ENCODE results near the gene LMNA.

LMNA gene

GRCh38 chr1:156099282-156099681 lies 15.2 kb upstream of the LMNA start:
- Histone ChIP-seq H3K4me1 (ENCODE audit: control insufficient read depth, insufficient read depth, low read length) (peaks cover 48% of the 10 kb centered on the region), H3K9me3 (ENCODE audit: control insufficient read depth, low read length) (no peaks in the 10 kb centered on the region), H3K27me3 (replicated peaks; ENCODE audit: control insufficient read depth, insufficient read depth, low read length) (no peaks in the 10 kb centered on the region), H3K4me3 (ENCODE audit: low read length) (no peak overlapping the region), H3K9ac (ENCODE audit: low read length) (no peak overlapping the region), H3K36me3 (ENCODE audit: control insufficient read depth, insufficient read depth, low read length, severe bottlenecking) (no peaks in the 10 kb centered on the region)
- DNase-seq (ENCODE audit: low read depth): no peak

DNA sequence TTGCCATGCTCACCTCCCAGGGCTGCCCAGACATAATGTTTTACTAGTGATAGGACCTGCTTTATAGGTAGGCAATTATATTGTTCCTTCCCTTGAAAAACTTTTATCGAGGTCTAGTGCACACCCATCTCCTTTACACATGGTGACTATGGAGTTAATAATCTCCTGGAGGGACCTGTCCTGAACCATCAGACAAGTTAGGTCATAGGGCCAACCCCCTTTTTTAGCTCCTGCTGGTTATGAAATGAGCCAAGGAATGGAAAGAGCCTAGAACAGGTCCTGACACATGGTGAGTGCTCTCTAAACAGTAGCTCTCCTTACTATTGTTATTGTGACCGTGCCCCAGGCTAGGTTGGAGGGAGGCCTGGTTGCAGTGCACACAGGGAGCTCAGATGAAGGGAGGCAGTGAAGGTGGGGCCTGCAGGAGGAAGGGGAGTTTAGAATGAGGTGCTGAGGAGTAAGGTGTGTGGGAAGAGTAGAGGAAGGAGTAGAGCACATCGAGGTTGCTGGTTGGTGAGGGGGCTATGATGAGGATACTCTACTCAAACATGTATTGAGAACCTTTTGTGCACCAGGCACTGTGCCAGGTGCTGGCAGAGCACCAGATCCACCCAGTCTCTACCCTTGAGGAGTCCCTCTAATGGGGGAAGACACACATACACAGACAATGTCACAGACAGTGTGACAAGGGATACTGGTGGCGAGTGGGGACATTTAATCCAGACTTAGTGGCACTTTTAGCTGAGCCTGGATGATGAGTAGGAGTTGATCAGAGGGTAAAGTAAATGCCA lies 14.1 kb upstream of the LMNA start:
- Histone ChIP-seq H3K36me3 (ENCODE audit: control insufficient read depth, insufficient read depth, low read length, severe bottlenecking) (no peaks in the 10 kb centered on the region), H3K4me3 (ENCODE audit: low read length) (no peak overlapping the region), H3K9me3 (ENCODE audit: control insufficient read depth, low read length) (no peaks in the 10 kb centered on the region), H3K9ac (ENCODE audit: low read length) (no peak overlapping the region), H3K4me1 (ENCODE audit: control insufficient read depth, insufficient read depth, low read length) (peaks cover 59% of the 10 kb centered on the region), H3K27me3 (replicated peaks; ENCODE audit: control insufficient read depth, insufficient read depth, low read length) (no peaks in the 10 kb centered on the region)
- no peak for DNase-seq (ENCODE audit: low read depth)

DNA sequence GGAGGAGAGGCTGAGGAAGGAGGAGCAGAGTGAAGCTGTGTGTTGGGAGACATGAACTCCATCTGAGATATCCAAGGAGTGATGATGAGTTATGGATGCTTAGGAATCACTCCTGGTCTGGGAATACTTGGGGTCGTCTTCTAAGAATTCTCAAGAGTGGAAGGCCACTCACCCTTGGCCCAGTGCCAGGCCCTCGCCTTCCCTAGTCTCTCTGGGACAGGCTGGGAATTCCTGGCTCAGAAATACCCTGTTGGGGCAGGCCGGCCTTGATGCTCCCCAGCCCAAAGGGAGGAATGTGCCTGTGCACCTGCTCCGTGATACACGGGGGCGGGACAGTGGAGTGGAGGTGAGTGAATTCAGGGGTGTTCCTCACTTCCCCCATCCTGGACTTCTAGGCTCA lies 12.6 kb upstream of the LMNA start:
- H3K4me3 ChIP-seq (ENCODE audit: low read length): no peak overlapping the region
- peaks cover 61% of the 10 kb centered on the region for H3K4me1 ChIP-seq (ENCODE audit: control insufficient read depth, insufficient read depth, low read length)
- DNase-seq (ENCODE audit: low read depth): no peak
- no peaks in the 10 kb centered on the region for H3K36me3 ChIP-seq (ENCODE audit: control insufficient read depth, insufficient read depth, low read length, severe bottlenecking)
- no peaks in the 10 kb centered on the region for H3K9me3 ChIP-seq (ENCODE audit: control insufficient read depth, low read length)
- no peak overlapping the region for H3K9ac ChIP-seq (ENCODE audit: low read length)
- H3K27me3 ChIP-seq (replicated peaks; ENCODE audit: control insufficient read depth, insufficient read depth, low read length): no peaks in the 10 kb centered on the region

GRCh38 chr1:156102633-156103511 lies 11.6 kb upstream of the LMNA start:
- Histone ChIP-seq H3K4me1 (ENCODE audit: control insufficient read depth, insufficient read depth, low read length) (peaks cover 62% of the 10 kb centered on the region), H3K9me3 (ENCODE audit: control insufficient read depth, low read length) (no peaks in the 10 kb centered on the region), H3K36me3 (ENCODE audit: control insufficient read depth, insufficient read depth, low read length, severe bottlenecking) (no peaks in the 10 kb centered on the region), H3K4me3 (ENCODE audit: low read length) (peak overlapping the region; percentile 59), H3K9ac (ENCODE audit: low read length) (peak overlapping the region; percentile 80), H3K27me3 (replicated peaks; ENCODE audit: control insufficient read depth, insufficient read depth, low read length) (no peaks in the 10 kb centered on the region)
- DNase-seq (ENCODE audit: low read depth): peak; percentile 63

DNA sequence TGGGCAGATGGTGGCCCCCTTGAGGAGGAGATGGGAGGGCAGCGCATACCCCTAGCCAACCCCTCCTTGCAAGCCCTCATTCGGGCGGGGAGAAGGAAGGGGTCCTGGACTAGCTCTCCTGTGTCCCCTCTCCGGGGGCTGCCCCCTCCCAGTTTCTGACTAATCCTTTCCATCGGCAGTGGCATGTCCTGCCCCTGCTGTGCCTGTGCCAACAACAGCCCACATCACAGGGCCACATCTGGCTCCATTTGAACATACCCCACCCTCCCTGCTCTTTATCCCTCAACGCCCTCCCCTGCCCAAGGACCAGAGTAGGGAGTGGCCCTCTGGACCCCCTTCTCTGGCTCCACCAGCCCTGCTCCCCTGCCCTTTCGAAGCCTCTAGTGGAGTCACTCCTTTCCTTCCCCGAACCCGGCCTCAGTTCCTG lies 11.0 kb upstream of the LMNA start:
- Histone ChIP-seq H3K27me3 (replicated peaks; ENCODE audit: control insufficient read depth, insufficient read depth, low read length) (no peaks in the 10 kb centered on the region), H3K4me3 (ENCODE audit: low read length) (peak overlapping the region; percentile 59), H3K36me3 (ENCODE audit: control insufficient read depth, insufficient read depth, low read length, severe bottlenecking) (no peaks in the 10 kb centered on the region), H3K9me3 (ENCODE audit: control insufficient read depth, low read length) (no peaks in the 10 kb centered on the region), H3K4me1 (ENCODE audit: control insufficient read depth, insufficient read depth, low read length) (peaks cover 69% of the 10 kb centered on the region), H3K9ac (ENCODE audit: low read length) (peak overlapping the region; percentile 80)
- peak; percentile 79 for DNase-seq (ENCODE audit: low read depth)

DNA sequence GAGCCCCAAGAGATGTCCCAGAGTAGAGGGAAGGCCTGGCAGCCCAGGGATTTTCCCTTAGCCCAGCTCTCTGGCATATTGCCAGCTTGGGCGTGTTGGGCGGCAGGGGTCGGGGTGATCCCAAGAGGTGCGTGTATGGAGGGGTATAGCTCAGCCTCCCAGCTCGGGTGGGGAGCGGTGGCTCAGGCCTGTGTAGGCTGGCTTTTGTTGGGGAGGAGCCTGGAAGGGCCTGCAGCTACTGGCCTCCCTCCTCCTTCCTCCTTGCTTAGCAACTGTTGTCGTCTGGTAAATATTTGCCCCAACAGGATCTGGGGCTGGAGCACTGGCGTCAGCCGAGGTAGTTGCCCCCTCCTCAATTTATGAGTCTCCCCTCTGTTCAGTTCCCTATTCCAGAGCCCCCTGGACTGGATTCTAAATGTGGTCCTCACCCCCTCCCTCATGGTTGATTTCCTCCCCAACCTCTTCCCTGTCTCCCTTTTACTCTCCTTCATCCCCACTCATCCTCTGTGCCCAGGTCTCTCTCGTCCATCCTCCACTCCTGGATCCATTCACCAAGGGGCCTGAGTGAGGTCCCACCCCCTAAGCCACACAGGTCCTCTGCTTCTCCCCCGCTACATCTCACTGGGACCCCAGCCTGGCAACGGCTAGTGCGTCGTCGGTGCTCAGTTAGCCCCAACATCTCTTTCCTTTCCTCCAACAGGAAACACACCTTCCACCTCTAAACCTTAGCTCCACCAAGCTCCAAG lies 10.3 kb upstream of the LMNA start:
- peak overlapping the region; percentile 80 for H3K9ac ChIP-seq (ENCODE audit: low read length)
- H3K27me3 ChIP-seq (replicated peaks; ENCODE audit: control insufficient read depth, insufficient read depth, low read length): no peaks in the 10 kb centered on the region
- H3K36me3 ChIP-seq (ENCODE audit: control insufficient read depth, insufficient read depth, low read length, severe bottlenecking): no peaks in the 10 kb centered on the region
- H3K4me1 ChIP-seq (ENCODE audit: control insufficient read depth, insufficient read depth, low read length): peaks cover 74% of the 10 kb centered on the region
- peak overlapping the region; percentile 59 for H3K4me3 ChIP-seq (ENCODE audit: low read length)
- peak; percentile 92 for DNase-seq (ENCODE audit: low read depth)
- H3K9me3 ChIP-seq (ENCODE audit: control insufficient read depth, low read length): no peaks in the 10 kb centered on the region

DNA sequence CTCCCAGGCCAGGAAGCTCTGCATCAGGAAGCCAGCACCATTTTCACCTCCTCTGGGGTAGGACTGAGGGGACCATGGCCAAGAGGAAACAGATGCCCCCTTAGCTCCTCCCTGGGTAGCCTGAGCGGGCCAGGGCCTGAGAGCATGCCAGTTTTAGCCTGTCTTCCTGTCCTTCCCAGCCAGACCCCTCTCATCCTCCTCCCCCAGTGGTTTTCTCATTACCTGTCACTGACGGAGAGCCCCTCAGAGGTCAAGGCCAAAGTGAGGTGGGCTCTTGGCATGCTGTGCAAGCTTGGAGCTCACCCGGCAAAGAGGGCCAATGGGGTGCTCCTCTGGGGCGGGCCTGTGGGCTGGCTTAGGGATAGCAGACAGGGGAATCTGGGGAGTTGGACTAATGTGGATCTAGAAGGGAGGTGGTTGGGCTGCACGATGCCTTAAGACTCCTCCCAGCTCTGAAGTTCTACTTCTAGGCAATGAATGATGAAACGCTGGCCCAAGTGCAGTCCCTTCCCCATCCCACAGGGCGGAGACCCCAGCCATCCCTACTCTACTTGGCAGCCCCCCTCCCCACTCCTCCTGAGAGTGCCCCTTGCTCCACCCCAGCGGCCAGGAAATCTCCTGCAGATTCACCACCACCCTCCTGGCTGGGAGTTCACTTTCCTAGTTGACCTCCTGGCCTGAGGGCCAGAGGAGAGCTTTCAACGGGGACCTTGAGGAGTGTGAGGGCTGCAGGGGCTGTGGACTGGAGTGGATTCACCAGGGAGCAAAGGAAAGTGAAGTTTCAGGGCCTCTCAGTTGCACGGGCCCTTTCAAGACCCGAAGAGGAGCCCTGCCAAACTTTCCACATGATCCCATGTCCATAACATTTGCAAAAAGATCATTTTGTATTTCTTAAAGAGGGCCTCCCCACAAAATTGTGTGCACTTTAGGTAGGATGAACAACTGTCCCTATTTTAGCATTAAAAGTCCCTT lies 9.4 kb upstream of the LMNA start:
- no peaks in the 10 kb centered on the region for H3K27me3 ChIP-seq (replicated peaks; ENCODE audit: control insufficient read depth, insufficient read depth, low read length)
- peak; percentile 74 for DNase-seq (ENCODE audit: low read depth)

DNA sequence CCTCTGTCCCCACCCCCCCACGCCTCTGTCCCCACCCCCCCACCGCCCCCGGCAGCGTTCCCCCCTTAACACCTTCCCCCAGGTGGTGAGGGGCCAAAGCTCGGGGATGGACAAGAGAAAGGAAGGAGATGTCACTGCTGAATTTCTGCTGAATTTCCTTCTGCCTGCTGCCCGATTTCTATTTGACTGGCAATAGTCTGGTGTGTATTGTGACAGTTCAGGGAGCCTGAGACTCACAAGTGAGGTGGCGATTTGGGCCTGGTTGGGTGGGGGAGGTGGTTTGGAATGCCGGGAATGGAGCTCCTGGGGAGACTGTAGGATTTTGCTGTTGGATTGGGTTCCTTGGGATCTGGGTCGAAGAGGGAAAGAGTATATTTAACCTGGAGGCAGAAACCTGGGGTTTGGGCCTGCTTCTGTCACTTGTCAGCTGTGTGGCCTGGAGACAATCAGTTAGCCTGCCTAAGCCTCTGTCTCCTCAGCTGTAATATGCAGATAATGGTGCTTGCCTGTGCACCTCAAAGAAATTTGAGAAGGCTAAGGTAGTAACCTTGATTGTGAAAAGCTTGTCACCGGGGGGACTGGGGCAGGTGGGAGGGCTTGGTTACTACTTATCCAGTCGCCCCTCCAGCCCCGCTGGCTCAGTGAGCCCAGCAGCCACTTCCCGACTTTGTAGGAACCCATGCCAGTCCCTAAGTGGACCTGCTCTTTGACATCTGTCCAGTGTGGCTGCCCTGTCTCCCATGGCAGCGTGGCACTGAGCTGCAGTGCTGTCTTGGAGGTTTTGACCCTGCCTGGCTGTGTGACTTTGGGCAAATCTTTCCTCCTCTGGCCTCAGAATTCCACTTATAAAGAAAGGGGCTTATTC lies 7.7 kb upstream of the LMNA start:
- no peak overlapping the region for H3K4me3 ChIP-seq (ENCODE audit: low read length)
- no peaks in the 10 kb centered on the region for H3K9me3 ChIP-seq (ENCODE audit: control insufficient read depth, low read length)
- H3K9ac ChIP-seq (ENCODE audit: low read length): peak overlapping the region; percentile 61
- no peaks in the 10 kb centered on the region for H3K36me3 ChIP-seq (ENCODE audit: control insufficient read depth, insufficient read depth, low read length, severe bottlenecking)
- no peaks in the 10 kb centered on the region for H3K27me3 ChIP-seq (replicated peaks; ENCODE audit: control insufficient read depth, insufficient read depth, low read length)
- peak; percentile 71 for DNase-seq (ENCODE audit: low read depth)
- H3K4me1 ChIP-seq (ENCODE audit: control insufficient read depth, insufficient read depth, low read length): peaks cover 75% of the 10 kb centered on the region

More for the DNA sequence above, 9.4 kb upstream of the LMNA start:
- no peaks in the 10 kb centered on the region for H3K9me3 ChIP-seq (ENCODE audit: control insufficient read depth, low read length)
- peak overlapping the region; percentile 85 for H3K9ac ChIP-seq (ENCODE audit: low read length)
- H3K4me3 ChIP-seq (ENCODE audit: low read length): peak overlapping the region; percentile 74
- peaks cover 77% of the 10 kb centered on the region for H3K4me1 ChIP-seq (ENCODE audit: control insufficient read depth, insufficient read depth, low read length)
- no peaks in the 10 kb centered on the region for H3K36me3 ChIP-seq (ENCODE audit: control insufficient read depth, insufficient read depth, low read length, severe bottlenecking)

DNA sequence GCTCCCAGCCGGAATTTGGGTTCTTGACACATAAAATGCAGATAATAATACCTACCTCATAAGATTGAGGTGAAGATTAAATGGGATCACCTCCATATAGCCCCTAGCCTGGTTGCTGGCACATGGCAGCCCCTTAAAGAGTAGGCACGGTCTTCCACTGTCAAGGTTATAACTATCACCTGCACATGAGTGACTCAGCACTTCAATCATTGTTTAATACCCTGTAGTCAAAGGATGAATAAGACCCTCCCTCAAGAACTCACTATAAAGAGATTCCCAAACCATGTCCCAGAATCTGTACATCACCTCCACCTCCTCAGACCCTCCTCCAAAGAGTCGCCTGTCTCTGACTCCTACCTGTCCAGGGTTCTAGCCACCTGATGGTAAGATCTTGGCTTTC lies 6.5 kb upstream of the LMNA start:
- Histone ChIP-seq H3K4me3 (ENCODE audit: low read length) (no peak overlapping the region), H3K9ac (ENCODE audit: low read length) (no peak overlapping the region), H3K9me3 (ENCODE audit: control insufficient read depth, low read length) (no peaks in the 10 kb centered on the region), H3K4me1 (ENCODE audit: control insufficient read depth, insufficient read depth, low read length) (peaks cover 69% of the 10 kb centered on the region), H3K36me3 (ENCODE audit: control insufficient read depth, insufficient read depth, low read length, severe bottlenecking) (no peaks in the 10 kb centered on the region), H3K27me3 (replicated peaks; ENCODE audit: control insufficient read depth, insufficient read depth, low read length) (no peaks in the 10 kb centered on the region)
- DNase-seq (ENCODE audit: low read depth): no peak

All from adipocyte (in vitro differentiated cells).